Measurements from ENCODE around the gene GALNT9. TPM values are rescaled to one million over a fixed set of nuclear protein-coding genes. Genes with fewer than 3 reads are reported as not detected.

The GALNT9 gene
- total RNA-seq, 4 donors from 2014 or later, result not detected

DNA sequence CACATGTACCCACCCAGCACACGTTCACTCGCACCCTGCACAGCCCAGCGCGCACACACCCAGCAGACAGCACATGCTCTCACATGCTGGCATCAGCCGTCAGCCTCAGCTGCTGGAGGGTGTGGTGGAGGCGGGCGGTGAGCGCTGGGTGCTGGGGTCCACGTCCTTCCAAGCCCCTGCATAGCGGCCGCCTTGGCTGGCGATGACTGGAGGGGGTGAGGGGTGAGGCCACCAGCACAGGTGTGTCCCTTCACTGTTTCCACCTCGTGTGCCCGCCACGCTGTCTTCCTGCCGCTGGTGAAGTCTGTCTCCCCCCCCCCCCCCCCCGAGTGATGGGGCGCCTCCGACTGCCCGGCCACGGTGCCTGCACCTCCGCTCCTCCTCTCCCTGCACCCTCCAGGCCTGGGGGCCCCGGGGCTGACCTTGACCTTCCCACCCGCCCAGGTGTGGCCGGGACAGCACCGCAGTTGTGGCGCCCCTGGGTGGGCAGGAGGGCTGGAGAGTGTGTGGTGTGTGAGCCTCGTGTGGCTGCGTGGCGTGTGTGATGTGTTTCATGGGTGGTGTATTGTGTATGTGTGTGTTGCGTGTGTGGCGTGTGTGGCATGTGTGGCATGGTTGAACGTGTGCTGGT, 147.7 kb downstream of the GALNT9 start:
- intact Hi-C loops (cut with DNase I), result no loop called here
- no peak for TF ChIP-seq POLR2A (IDR thresholded peaks at IDR 0.05)
- TF ChIP-seq, protein P1, sequence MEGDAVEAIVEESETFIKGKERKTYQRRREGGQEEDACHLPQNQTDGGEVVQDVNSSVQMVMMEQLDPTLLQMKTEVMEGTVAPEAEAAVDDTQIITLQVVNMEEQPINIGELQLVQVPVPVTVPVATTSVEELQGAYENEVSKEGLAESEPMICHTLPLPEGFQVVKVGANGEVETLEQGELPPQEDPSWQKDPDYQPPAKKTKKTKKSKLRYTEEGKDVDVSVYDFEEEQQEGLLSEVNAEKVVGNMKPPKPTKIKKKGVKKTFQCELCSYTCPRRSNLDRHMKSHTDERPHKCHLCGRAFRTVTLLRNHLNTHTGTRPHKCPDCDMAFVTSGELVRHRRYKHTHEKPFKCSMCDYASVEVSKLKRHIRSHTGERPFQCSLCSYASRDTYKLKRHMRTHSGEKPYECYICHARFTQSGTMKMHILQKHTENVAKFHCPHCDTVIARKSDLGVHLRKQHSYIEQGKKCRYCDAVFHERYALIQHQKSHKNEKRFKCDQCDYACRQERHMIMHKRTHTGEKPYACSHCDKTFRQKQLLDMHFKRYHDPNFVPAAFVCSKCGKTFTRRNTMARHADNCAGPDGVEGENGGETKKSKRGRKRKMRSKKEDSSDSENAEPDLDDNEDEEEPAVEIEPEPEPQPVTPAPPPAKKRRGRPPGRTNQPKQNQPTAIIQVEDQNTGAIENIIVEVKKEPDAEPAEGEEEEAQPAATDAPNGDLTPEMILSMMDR (IDR thresholded peaks at IDR 0.05), result no peak
- WGBS, 2 donors, result 69 to 77% methylated on average over 6 to 8 of the region's 33 CpGs
- no peak for DNase-seq
- H3K4me3 ChIP-seq, result no peak overlapping the region
- H3K27me3 ChIP-seq, result peaks cover 0 to 87% (median 4%) of the 10 kb centered on the region in 4 donors
- no peaks in the 10 kb centered on the region for H3K36me3 ChIP-seq
- no peak overlapping the region for H3K27ac ChIP-seq
- H3K4me1 ChIP-seq, result peaks cover 0 to 15% (median 0%) of the 10 kb centered on the region in 3 donors
- peaks cover 0 to 14% (median 0%) of the 10 kb centered on the region in 3 donors for H3K9me3 ChIP-seq

DNA sequence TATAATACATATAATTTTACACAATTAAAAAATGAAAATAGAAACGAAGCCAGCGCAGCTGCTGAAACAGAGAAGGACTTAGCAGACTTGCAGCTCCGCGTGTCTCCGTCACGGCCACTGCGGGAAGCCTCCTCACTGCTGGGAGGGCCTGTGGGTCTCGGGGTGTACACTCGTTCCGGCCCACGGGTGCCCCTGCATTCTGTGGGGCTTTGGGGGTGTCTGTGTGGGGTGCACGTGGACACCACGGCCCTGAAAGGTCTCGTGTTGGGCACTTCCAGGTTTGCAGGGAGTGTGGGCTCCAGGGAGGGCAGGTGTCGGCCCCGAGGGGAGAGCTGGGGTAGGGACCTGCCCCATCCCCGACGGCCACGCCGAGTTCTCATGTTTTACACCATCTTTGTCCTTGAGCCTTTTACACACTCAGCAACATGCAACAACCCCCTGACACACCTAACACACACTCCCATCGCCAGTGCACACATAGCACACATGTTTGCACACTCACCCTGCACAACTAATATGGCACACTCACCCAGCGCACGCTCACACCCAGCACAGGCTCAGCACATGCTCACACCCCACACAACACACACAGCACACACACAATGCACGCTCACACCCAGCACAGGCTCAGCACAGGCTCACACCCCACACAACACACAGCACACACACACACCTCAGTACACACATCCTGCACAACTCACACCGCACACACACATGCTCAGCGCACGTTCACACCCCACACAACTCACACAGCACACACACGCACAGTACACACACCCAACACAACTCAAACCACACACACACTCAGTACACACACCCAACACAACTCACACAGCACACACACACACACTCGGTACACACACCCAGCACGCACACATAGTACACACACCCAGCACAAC, 148.5 kb downstream of the GALNT9 start:
- DNase-seq, result no peak
- intact Hi-C loops (cut with DNase I), result no loop called here
- Histone ChIP-seq H3K27me3 (peaks cover 0 to 87% (median 5%) of the 10 kb centered on the region in 4 donors), H3K9me3 (peaks cover 0 to 8% (median 0%) of the 10 kb centered on the region in 3 donors), H3K27ac (no peak overlapping the region), H3K4me3 (no peak overlapping the region), H3K4me1 (peaks cover 0 to 14% (median 0%) of the 10 kb centered on the region in 3 donors), H3K36me3 (no peaks in the 10 kb centered on the region)
- no peak for TF ChIP-seq POLR2A (IDR thresholded peaks at IDR 0.05)
- TF ChIP-seq, protein P1 (IDR thresholded peaks at IDR 0.05), result no peak
- 84 to 87% methylated on average over 26 to 30 of the region's 30 CpGs for WGBS, 2 donors

DNA sequence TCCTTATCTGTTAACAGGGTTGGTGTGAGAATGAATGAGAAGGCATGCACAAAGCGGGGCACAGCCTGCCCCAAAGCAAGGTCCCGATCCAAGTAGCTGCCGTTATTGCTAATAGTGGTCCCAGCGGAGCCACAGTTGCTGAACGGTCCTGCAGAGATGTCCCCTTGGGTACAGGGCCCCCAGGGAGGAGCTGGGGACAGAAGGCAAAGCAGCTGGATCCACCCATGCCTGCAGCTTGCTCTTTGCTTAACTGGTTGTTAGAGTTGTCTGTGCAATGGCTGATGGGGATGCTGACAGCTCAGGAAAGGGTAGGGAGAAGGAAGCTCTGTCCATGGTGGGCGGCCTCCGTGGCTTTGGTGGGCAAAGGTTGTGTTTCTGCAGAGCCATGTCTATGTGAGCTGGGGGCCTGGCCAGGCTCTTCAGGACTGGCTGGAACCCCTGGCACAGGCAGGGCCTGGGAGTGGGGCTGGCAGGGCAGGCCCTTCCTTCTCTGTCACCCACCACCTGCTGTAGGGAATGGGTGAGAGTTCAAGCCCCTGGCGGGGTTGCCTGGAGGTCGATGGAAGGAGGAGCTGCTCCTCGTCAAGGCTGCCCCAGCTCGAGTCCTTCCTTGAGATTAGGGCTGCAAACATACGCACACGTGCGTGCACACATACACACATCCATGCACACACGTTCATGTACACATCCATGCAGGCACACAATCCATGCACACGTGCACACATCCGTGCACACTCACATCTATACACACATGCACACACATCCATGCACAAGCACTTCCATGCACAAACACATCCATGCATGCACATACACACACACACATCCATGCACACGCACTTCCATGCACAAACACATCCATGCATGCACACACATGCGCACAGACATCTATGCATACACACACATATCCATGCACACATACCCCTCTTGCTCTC, 149.7 kb downstream of the GALNT9 start:
- H3K36me3 ChIP-seq, result no peaks in the 10 kb centered on the region
- intact Hi-C loops (cut with DNase I), result no loop called here
- WGBS, 2 donors, result 79 to 82% methylated on average over 10 to 12 of the region's 19 CpGs
- DNase-seq, result no peak
- H3K27me3 ChIP-seq, result peaks cover 0 to 90% (median 5%) of the 10 kb centered on the region in 4 donors
- H3K27ac ChIP-seq, result no peak overlapping the region
- H3K9me3 ChIP-seq, result no peaks in the 10 kb centered on the region
- peaks cover 0 to 19% (median 0%) of the 10 kb centered on the region in 3 donors for H3K4me1 ChIP-seq
- TF ChIP-seq, protein P1 (IDR thresholded peaks at IDR 0.05), result no peak
- TF ChIP-seq POLR2A (IDR thresholded peaks at IDR 0.05), result no peak
- H3K4me3 ChIP-seq, result no peak overlapping the region

DNA sequence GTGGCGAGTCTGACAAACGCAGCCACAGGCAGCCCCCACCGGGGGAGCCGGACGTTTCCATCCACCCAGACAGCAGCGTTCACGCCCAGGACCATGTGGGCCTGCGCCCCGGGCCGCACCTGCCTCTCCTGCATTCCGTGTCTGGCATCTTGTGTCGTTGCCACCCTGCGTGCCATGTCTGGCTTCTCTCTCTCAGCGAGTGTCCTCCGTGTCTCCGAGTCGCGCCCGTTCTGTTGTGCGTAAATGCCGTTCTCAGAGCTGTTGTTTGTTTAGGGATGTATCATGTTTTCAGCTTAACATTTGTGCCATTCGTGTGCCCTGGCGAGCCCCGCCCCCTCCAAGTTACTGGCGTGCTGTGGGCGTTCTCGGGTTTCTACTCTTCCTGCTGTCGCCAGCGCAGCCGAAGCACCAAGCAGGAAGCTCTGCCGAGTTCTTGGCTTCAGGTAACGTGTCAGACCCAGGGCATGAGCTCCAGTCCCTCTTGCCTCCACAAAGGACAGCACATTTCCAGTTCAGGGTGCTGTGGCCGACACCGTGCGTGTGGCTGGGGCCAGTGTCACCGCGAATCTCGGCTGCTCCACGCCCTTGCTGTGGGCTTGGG, 150.5 kb downstream of the GALNT9 start:
- Histone ChIP-seq H3K36me3 (no peaks in the 10 kb centered on the region), H3K27me3 (peaks cover 0 to 92% (median 5%) of the 10 kb centered on the region in 4 donors), H3K4me1 (peaks cover 0 to 19% (median 0%) of the 10 kb centered on the region in 3 donors), H3K9me3 (no peaks in the 10 kb centered on the region), H3K27ac (no peak overlapping the region), H3K4me3 (no peak overlapping the region)
- WGBS, 2 donors, result 46% methylated on average over 28 of the region's 39 CpGs; no CpG with 5 or more reads in 1 of the 2 donors
- intact Hi-C loops (cut with DNase I), result no loop called here
- no peak for DNase-seq
- TF ChIP-seq, protein P1 (IDR thresholded peaks at IDR 0.05), result no peak
- no peak for TF ChIP-seq POLR2A (IDR thresholded peaks at IDR 0.05)
